OCI-LY7 (cell line): Measurements from ENCODE around the gene KCNQ4. TPM values are rescaled to one million over a fixed set of nuclear protein-coding genes. Genes with fewer than 3 reads are reported as not detected.

ENCODE experiments used
- BruUV-seq: library from RNA; stranded (reverse); fragments of 400-500 nt; replicated peaks from 2 replicates; lab custom pipeline; 2021; lab: Mats Ljungman, UMichigan
- CTCF ChIA-PET: fragments of 300-600 bp; sonication (Branson Sonifier 250); formaldehyde crosslinking; loops from one replicate; lab custom pipeline; 2022; ENCODE audit warnings: antibody characterized with exemption; ENCODE audit not compliant: unreplicated experiment; lab: Charles Lee
- POLR2A ChIA-PET: fragments of 300-600 bp; sonication (Branson Sonifier 250); formaldehyde crosslinking; loops from one replicate; lab custom pipeline; 2022; ENCODE audit warnings: antibody characterized with exemption; lab: Charles Lee
- DNase-seq: peaks from one replicate; pipeline ENCODE4 v3.0.0-alpha.2; 2015; ENCODE audit warnings: low spot score
- H2AFZ ChIP-seq: fragments of 200-600 bp; sonication (generic), shearing (Covaris generic); 2 replicates; pipeline ENCODE4 v1.6.1; 2014; ENCODE audit warnings: mild to moderate bottlenecking, antibody characterized with exemption, low read length, moderate library complexity
- H3K27ac ChIP-seq: fragments of 200-600 bp; sonication (generic); 2 replicates; pipeline ENCODE4 v1.5.1; 2014; ENCODE audit warnings: mixed run types, low read depth, mild to moderate bottlenecking, moderate library complexity, low read length, inconsistent platforms; ENCODE audit not compliant: poor library complexity, severe bottlenecking
- H3K36me3 ChIP-seq: fragments of 200-600 bp; sonication (generic); 2 replicates; pipeline ENCODE4 v1.6.1; 2014; ENCODE audit warnings: mild to moderate bottlenecking, antibody characterized with exemption, low read length, moderate library complexity, mixed read lengths; ENCODE audit not compliant: insufficient read depth
- H3K4me1 ChIP-seq: fragments of 200-600 bp; sonication (generic); 2 replicates; pipeline ENCODE4 v1.5.1; 2014; ENCODE audit warnings: mild to moderate bottlenecking, low read length; ENCODE audit not compliant: insufficient read depth, poor library complexity, severe bottlenecking
- H3K4me2 ChIP-seq: fragments of 200-600 bp; sonication (generic); 2 replicates; pipeline ENCODE4 v1.6.1; 2014; ENCODE audit warnings: mild to moderate bottlenecking, low read length
- H3K4me3 ChIP-seq: fragments of 200-600 bp; sonication (generic); 2 replicates; pipeline ENCODE4 v1.5.1; 2014; ENCODE audit warnings: mild to moderate bottlenecking, low read depth, low read length; ENCODE audit not compliant: poor library complexity, severe bottlenecking
- H3K79me2 ChIP-seq: fragments of 200-600 bp; sonication (generic); 2 replicates; pipeline ENCODE4 v1.6.1; 2016; ENCODE audit warnings: low read depth, mild to moderate bottlenecking, low read length, moderate library complexity, mixed read lengths; ENCODE audit not compliant: insufficient read depth
- H3K9me2 ChIP-seq: fragments of 200-600 bp; sonication (generic); 2 replicates; pipeline ENCODE4 v1.6.1; 2016; ENCODE audit warnings: mild to moderate bottlenecking, low read length, mixed read lengths; ENCODE audit not compliant: insufficient read depth
- H3K9me3 ChIP-seq: fragments of 200-600 bp; sonication (generic); 2 replicates; pipeline ENCODE4 v1.6.1; 2014; ENCODE audit warnings: mild to moderate bottlenecking, mixed run types, low read length, mixed read lengths
- H4K20me1 ChIP-seq: fragments of 200-600 bp; sonication (generic); 2 replicates; pipeline ENCODE4 v1.6.1; 2014; ENCODE audit warnings: mild to moderate bottlenecking, antibody characterized with exemption, low read length, moderate library complexity, mixed read lengths; ENCODE audit not compliant: insufficient read depth
- EZH2phosphoT487 ChIP-seq: fragments of 200-600 bp; sonication (generic); IDR thresholded peaks from 2 replicates; pipeline ENCODE4 v1.6.1; 2018; ENCODE audit warnings: low read depth, borderline replicate concordance, mild to moderate bottlenecking, mixed run types, antibody characterized with exemption, low read length, moderate library complexity, mixed read lengths
- intact Hi-C: fragments of 100-400 bp; cut with micrococcal nuclease; formaldehyde crosslinking; loops from one replicate; pipeline ENCODE4 v1.10.0; 2022; ENCODE audit not compliant: unreplicated experiment
- total RNA-seq, 2 experiments: library from RNA; depleted of rRNA in 1 of 2; stranded (reverse); fragments of >200 nt in 1 of 2; shearing (Covaris generic) in 1 of 2; gene quantifications; 2 replicates each; pipeline ENCODE4 v1.2.3, GENCODE V29; 2014 to 2022
- TF ChIP-seq, protein P1 (sequence below): fragments of 200-600 bp; sonication (generic); conservative IDR thresholded peaks from 2 replicates; pipeline ENCODE4 v1.5.1; 2014; ENCODE audit warnings: mild to moderate bottlenecking, antibody characterized with exemption, low read length, moderate library complexity, mixed read lengths

Gene KCNQ4
- total RNA-seq, 2 experiments from 2014 or later: 0.16 to 0.49 TPM

- Histone ChIP-seq H3K4me3 (no peak overlapping the region), H2AFZ (peak overlapping the region; percentile 60; the same call in 1 of the 2 replicates), H4K20me1 (no peaks in the 10 kb centered on the region), H3K36me3 (no peaks in the 10 kb centered on the region), H3K9me3 (no peaks in the 10 kb centered on the region), H3K9me2 (no peaks in the 10 kb centered on the region), H3K27ac (no peak overlapping the region), H3K79me2 (no peaks in the 10 kb centered on the region), H3K4me2 (peak overlapping the region; percentile 19; the same call in 1 of the 2 replicates), H3K4me1 (peaks cover 36% of the 10 kb centered on the region)
- CTCF ChIA-PET: no interaction called here
- DNase-seq: no peak
- TF ChIP-seq EZH2phosphoT487: no peak
- TF ChIP-seq, protein P1, sequence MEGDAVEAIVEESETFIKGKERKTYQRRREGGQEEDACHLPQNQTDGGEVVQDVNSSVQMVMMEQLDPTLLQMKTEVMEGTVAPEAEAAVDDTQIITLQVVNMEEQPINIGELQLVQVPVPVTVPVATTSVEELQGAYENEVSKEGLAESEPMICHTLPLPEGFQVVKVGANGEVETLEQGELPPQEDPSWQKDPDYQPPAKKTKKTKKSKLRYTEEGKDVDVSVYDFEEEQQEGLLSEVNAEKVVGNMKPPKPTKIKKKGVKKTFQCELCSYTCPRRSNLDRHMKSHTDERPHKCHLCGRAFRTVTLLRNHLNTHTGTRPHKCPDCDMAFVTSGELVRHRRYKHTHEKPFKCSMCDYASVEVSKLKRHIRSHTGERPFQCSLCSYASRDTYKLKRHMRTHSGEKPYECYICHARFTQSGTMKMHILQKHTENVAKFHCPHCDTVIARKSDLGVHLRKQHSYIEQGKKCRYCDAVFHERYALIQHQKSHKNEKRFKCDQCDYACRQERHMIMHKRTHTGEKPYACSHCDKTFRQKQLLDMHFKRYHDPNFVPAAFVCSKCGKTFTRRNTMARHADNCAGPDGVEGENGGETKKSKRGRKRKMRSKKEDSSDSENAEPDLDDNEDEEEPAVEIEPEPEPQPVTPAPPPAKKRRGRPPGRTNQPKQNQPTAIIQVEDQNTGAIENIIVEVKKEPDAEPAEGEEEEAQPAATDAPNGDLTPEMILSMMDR: no peak
- POLR2A ChIA-PET: interaction anchor here (0.6 to 1.1 kb wide), 4 partner anchors 31 to 265 kb away, joined by 3 read pairs; partner anchors contain the start of gene NFYC
- intact Hi-C loops: no loop called here
- no TSS peak for BruUV-seq
Observed at GRCh38 chr1:40797668-40798010, 14.1 kb downstream of the KCNQ4 start.

- TF ChIP-seq, protein P1: no peak
- TF ChIP-seq EZH2phosphoT487: no peak
- Histone ChIP-seq H3K4me3 (no peak overlapping the region), H2AFZ (no peak overlapping the region), H3K4me2 (no peak overlapping the region), H3K36me3 (no peaks in the 10 kb centered on the region), H3K27ac (no peak overlapping the region), H4K20me1 (no peaks in the 10 kb centered on the region), H3K9me3 (no peaks in the 10 kb centered on the region), H3K4me1 (peaks cover 46% of the 10 kb centered on the region), H3K79me2 (no peaks in the 10 kb centered on the region), H3K9me2 (no peaks in the 10 kb centered on the region)
- intact Hi-C loops: no loop called here
- BruUV-seq: no TSS peak
- ChIA-PET POLR2A (interaction anchor here (0.6 to 1.3 kb wide), 2 partner anchors 13 to 1825 kb away, joined by 3 read pairs; no protein-coding TSS in a partner anchor), CTCF (interaction anchor here (0.7 to 1.6 kb wide), 2 partner anchors 26 to 51 kb away, joined by 3 to 4 read pairs; no protein-coding TSS in a partner anchor)
- no peak for DNase-seq
Observed at GRCh38 chr1:40798366-40799281, 15.0 kb downstream of the KCNQ4 start.
